Urothelium cell line (cell line): ENCODE results near the gene MSL3B.

Source experiments
- DNase-seq: peaks from one replicate; pipeline ENCODE4 v3.0.0; 2011; ENCODE audit warnings: low spot score, mixed read lengths
- FAIRE-seq: peaks from 2 replicates; lab custom pipeline; 2011; peaks lifted over from hg19 to GRCh38; lab: Jason Lieb, UNC

The MSL3B gene

DNA sequence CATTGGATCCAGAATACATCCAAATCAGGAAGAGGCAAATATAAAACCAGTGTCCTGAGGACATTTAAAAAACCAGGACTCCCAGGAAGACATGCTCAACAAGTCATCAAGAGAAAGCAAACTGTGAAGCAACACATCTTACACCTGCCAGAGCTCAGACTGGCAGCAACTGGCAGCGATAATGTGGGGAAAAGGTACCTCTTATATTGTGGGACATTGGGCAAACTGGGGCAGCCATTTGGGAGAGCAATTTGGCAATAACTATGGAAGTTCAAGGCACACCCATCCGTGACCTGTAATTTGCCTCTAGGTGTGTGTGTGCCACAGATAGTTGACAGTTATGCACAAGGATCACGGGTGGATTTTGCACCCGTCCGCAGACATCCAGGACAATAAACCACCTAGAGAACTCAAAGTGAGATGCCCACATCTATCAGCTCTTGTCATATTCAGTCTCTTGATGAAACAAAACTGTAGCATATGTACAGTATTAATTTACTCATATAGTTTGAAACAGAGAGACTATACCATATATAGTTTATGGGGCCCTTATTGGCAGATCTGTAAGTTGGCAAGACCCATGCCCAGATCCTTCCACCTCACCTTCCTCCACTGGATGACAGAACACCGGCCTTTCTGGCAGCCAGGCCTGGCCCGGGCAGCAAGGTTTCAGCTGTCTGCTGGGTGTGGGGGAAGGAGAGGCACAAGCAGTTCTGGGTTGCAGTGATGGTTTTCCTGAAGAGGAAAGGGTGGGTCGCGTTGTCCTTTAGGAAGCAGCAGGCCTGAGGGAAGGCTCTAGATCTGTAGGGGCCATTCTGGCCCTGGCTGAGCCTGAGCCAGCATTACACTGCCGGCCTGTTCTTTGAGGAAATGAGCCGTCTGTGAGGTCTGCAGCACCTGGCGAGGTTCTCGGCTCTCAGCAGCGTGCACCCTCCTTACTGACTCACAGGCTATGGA, 32.7 kb downstream of the MSL3B start:
- DNase-seq: no peak
- no peak for FAIRE-seq

GRCh38 chr2:233833345-233833744, 34.8 kb downstream of the MSL3B start:
- no peak for FAIRE-seq
- DNase-seq: no peak

GRCh38 chr2:233832869-233833311, 35.3 kb downstream of the MSL3B start:
- FAIRE-seq (no peak), DNase-seq (no peak)

DNA sequence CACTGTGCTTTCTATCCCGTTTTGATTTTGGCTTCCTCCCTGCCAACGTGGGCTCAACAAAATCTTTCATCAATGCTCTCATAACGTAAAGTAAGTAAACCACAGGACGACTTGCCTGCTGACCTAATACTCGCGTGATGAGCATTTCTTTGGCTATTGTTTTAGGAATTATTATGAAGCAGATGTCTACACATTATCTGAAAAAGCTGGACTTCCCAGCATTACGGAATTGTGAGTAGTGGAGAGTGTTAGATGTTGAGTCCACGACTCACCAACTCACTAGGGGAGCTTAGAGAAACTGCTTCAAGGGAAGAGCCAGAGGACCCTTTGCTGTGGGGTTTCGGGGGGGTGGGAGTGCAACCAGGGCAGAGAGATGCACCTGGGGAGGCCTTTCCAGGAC, 35.8 kb downstream of the MSL3B start:
- FAIRE-seq (no peak), DNase-seq (no peak)

GRCh38 chr2:233831861-233832260, 36.3 kb downstream of the MSL3B start:
- DNase-seq: no peak
- no peak for FAIRE-seq

DNA sequence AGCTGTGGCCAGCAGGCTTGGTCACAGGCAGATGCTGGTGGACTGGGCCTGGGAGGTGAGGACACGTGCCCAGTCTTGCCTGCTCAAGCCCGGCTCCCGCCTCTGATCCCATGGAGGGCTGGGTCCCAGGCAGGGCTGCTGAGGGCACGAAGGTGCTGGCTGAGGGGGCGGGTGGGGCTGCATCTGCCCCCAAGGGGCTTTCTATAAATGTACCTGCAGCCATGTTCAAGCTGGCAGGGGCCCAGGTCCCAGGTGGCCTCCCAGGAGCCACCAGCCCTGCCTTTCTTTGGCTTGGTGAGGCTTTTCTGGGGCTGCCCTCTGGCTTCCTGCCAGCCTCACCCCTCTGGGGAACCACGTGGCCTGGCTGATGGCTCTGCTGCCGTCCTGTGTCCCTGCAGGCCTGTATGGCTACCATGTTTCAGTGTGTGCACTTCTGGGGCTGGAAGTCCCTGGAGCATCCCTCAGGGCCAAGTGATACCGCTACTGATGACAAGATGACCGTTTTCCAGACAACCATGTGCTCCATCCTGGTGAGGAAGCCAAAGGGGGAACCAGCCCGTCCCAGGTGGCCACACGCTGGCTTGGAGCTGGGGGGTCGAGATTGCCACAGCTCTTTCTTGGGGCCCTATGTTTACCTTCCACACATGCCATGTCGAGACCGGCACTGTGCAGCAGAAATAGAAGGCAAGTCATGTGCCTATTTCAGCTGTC, 37.0 kb downstream of the MSL3B start:
- FAIRE-seq: no peak
- DNase-seq: no peak

GRCh38 chr2:233830111-233830802, 37.9 kb downstream of the MSL3B start:
- no peak for DNase-seq
- FAIRE-seq: no peak

- DNase-seq (no peak), FAIRE-seq (no peak)
Observed at GRCh38 chr2:233829193-233830110, 38.7 kb downstream of the MSL3B start.

DNA sequence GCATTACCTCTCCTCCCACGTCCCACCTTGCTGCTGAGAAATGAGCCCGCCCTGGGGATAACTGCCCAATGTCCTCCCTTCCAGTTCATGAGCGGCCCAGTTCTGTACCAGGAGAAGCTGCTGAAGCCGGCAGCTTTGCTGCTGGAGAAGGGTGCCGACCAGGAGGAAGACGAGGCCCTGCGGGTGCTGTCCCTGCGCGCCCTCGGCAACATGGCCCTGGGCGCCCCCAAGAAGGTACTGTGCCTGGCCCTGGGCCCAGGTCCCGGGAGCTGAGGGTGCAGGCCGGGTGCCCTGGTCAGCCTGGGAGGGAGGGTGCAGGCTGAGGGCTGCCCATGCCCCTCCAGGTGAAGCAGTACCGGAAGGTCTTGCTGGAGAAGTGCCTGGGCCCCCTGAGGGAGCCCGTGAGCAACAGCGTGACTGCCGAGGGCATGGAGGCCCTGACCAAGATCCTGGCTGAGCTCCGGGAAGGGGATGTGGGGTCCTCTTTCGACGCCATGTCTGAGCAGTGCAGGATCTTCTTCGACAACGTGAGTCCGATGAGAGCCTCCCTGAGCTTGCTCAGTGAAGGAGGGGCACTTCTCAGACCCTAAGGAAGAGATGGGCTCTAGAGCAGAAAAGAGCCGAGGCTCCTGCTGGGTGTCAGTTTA, 39.5 kb downstream of the MSL3B start:
- FAIRE-seq: no peak
- no peak for DNase-seq

DNA sequence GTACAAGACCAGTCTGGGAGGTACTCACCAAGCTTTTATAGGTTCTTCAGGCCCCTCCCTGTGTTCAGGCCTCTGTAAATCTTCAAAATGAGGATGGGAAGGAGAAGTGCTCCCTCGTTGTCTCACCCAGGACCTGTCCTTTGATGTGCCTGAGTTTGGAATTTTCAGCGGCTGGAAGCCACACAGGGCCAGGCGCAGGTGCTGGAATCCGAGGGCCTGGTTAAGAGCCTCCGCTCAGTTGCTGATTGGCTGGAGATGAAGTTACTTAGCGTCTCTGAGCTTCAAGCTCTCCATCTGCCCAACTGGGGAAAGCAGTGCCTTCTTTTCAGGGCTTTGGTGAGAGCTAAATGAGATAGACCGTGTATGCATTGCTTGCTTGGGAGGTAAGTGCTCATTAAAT, 43.8 kb downstream of the MSL3B start:
- FAIRE-seq (no peak), DNase-seq (no peak)

DNA sequence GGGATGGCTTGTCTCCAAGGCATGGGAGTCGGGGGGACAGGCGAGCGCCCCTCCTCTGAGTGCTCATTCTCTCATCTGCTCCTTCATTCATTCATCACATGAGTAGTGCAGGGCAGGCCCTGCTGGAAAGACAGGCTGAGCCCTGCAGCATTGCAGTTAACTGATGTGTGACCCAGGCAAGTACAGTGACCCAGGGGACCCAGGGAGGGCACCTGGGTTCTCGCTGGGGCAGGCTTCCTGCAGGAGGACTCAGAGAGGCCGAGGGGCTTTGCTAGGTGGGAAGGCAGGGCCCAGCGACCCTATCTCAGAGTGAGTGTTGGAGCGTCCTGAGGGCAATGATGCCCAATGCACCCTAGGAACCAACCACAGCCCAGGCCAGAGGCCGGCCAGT, 44.5 kb downstream of the MSL3B start:
- DNase-seq (no peak), FAIRE-seq (no peak)

- no peak for FAIRE-seq
- DNase-seq: no peak
Observed at GRCh38 chr2:233822781-233823730, 45.1 kb downstream of the MSL3B start.

- no peak for DNase-seq
- no peak for FAIRE-seq
Observed at GRCh38 chr2:233822101-233822771, 46.0 kb downstream of the MSL3B start.

GRCh38 chr2:233821709-233822100, 46.5 kb downstream of the MSL3B start:
- DNase-seq (no peak), FAIRE-seq (no peak)

DNA sequence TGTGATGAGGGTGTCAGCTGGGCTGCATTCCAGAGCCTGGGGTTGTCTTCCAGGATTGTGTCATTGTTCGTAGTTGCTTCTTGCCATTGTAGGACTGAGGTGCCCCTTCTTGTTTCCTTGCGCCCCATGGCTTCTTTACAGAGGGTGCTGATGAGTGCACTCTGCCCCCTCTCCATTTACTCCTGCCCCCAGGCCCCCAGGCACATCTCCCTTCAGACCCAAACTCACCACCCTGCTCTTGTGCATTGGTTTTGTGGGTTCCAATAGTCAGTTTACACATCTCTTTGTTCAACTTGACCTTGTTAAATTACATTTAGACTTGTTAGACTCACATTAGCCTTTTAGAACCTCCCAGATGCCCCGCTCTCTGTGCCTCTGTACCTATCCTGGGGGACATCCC, 47.0 kb downstream of the MSL3B start:
- FAIRE-seq (no peak), DNase-seq (no peak)

DNA sequence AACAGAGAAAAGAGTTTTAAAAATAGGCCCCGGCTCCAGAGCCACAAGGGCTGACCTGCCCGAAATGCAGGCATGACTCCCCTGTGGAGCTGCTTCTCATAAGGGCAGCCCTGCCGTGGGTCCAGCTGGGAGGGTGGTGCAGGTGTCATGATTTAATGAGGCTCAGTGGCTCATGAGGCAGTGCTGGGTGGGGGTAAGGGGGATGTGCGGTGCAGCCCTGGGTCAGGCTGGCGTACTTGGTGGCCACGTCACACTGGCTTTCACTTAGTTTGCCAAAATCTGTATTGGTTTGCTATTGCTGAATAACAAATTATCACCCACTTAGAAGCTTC, 47.4 kb downstream of the MSL3B start:
- DNase-seq (no peak), FAIRE-seq (no peak)

GRCh38 chr2:233819884-233820773, 48.1 kb downstream of the MSL3B start:
- FAIRE-seq (no peak), DNase-seq (no peak)
